Measurements from ENCODE around the gene CNIH3. TPM values are rescaled to one million over a fixed set of nuclear protein-coding genes. Genes with fewer than 3 reads are reported as not detected.

Gene CNIH3
- total RNA-seq, 1 donor from 2014 or later, result 0.53 TPM

- DNase-seq (ENCODE audit: low read depth) (no peak), FAIRE-seq (no peak)
- no peak overlapping the region for H3K4me3 ChIP-seq (ENCODE audit: low read depth, low read length)
- H3K36me3 ChIP-seq (ENCODE audit: control insufficient read depth, insufficient read depth, low read length), result no peaks in the 10 kb centered on the region
- no peaks in the 10 kb centered on the region for H3K27me3 ChIP-seq (ENCODE audit: control insufficient read depth, insufficient read depth, low read length)
- no peak for TF ChIP-seq CTCF (IDR thresholded peaks at IDR 0.05; ENCODE audit: insufficient read depth, low read length, severe bottlenecking)
Observed at GRCh38 chr1:224737353-224737727, 121.2 kb downstream of the CNIH3 start.

- Histone ChIP-seq H3K27me3 (ENCODE audit: control insufficient read depth, insufficient read depth, low read length) (no peaks in the 10 kb centered on the region), H3K4me3 (ENCODE audit: low read depth, low read length) (no peak overlapping the region), H3K36me3 (ENCODE audit: control insufficient read depth, insufficient read depth, low read length) (no peaks in the 10 kb centered on the region)
- FAIRE-seq (no peak), DNase-seq (ENCODE audit: low read depth) (no peak)
- no peak for TF ChIP-seq CTCF (IDR thresholded peaks at IDR 0.05; ENCODE audit: insufficient read depth, low read length, severe bottlenecking)
Observed at GRCh38 chr1:224739303-224739996, 123.3 kb downstream of the CNIH3 start.

GRCh38 chr1:224739997-224740684 is 124.0 kb downstream of the CNIH3 start:
- DNase-seq (ENCODE audit: low read depth), result no peak
- no peak for FAIRE-seq
- Histone ChIP-seq H3K27me3 (ENCODE audit: control insufficient read depth, insufficient read depth, low read length) (no peaks in the 10 kb centered on the region), H3K4me3 (ENCODE audit: low read depth, low read length) (no peak overlapping the region), H3K36me3 (ENCODE audit: control insufficient read depth, insufficient read depth, low read length) (no peaks in the 10 kb centered on the region)
- no peak for TF ChIP-seq CTCF (IDR thresholded peaks at IDR 0.05; ENCODE audit: insufficient read depth, low read length, severe bottlenecking)

- FAIRE-seq, result no peak
- TF ChIP-seq CTCF (IDR thresholded peaks at IDR 0.05; ENCODE audit: insufficient read depth, low read length, severe bottlenecking), result no peak
- DNase-seq (ENCODE audit: low read depth), result no peak
- Histone ChIP-seq H3K4me3 (ENCODE audit: low read depth, low read length) (no peak overlapping the region), H3K36me3 (ENCODE audit: control insufficient read depth, insufficient read depth, low read length) (no peaks in the 10 kb centered on the region), H3K27me3 (ENCODE audit: control insufficient read depth, insufficient read depth, low read length) (no peaks in the 10 kb centered on the region)
Observed at GRCh38 chr1:224740685-224741052, 124.6 kb downstream of the CNIH3 start.

- Histone ChIP-seq H3K36me3 (ENCODE audit: control insufficient read depth, insufficient read depth, low read length) (no peaks in the 10 kb centered on the region), H3K4me3 (ENCODE audit: low read depth, low read length) (no peak overlapping the region), H3K27me3 (ENCODE audit: control insufficient read depth, insufficient read depth, low read length) (no peaks in the 10 kb centered on the region)
- FAIRE-seq (no peak), DNase-seq (ENCODE audit: low read depth) (no peak)
- TF ChIP-seq CTCF (IDR thresholded peaks at IDR 0.05; ENCODE audit: insufficient read depth, low read length, severe bottlenecking), result no peak
Observed at GRCh38 chr1:224742349-224742748, 126.2 kb downstream of the CNIH3 start.
